ENCODE results near the gene CD300A.

GRCh38 chr17:74432766-74433391 is 33.6 kb upstream of the CD300A start:
- TF ChIP-seq CTCF (IDR thresholded peaks at IDR 0.05): no peak
- TF ChIP-seq POLR2A (IDR thresholded peaks at IDR 0.05): no peak
